Measurements from ENCODE around the gene TM9SF4.
A peak's percentile ranks its signal among the peaks of the same experiment; 100 is the strongest.
"Not testable (repeated sequence)": the region's sequence is repeated elsewhere in the genome, so short reads cannot be mapped to it uniquely, and the experiment has no call there.

Gene TM9SF4

GRCh38 chr20:32188376-32189122 is 79.0 kb downstream of the TM9SF4 start:
- Histone ChIP-seq H3K9me3 (ENCODE audit: low read depth, low read length) (no peaks in the 10 kb centered on the region), H3K27ac (no peak overlapping the region), H3K4me3 (no peak overlapping the region), H3K9ac (ENCODE audit: insufficient read length) (no peak overlapping the region), H3K36me3 (ENCODE audit: insufficient read depth, low read length) (no peaks in the 10 kb centered on the region)
- DNase-seq (ENCODE audit: low read depth, low spot score) = no peak
- TF ChIP-seq EZH2 (IDR thresholded peaks at IDR 0.05) = no peak
- TF ChIP-seq FOXP2 (optimal IDR thresholded peaks at IDR 0.05; ENCODE audit: control extremely low read depth, extremely low read length, insufficient read depth) = no peak
- no peak for TF ChIP-seq POLR2AphosphoS5 (IDR thresholded peaks at IDR 0.05; ENCODE audit: borderline replicate concordance, low read depth, low read length)

GRCh38 chr20:32189123-32189410 is 79.6 kb downstream of the TM9SF4 start:
- H3K36me3 ChIP-seq (ENCODE audit: insufficient read depth, low read length) = no peaks in the 10 kb centered on the region
- no peak for DNase-seq (ENCODE audit: low read depth, low spot score)
- H3K9ac ChIP-seq (ENCODE audit: insufficient read length) = no peak overlapping the region
- no peak overlapping the region for H3K4me3 ChIP-seq
- TF ChIP-seq FOXP2 (optimal IDR thresholded peaks at IDR 0.05; ENCODE audit: control extremely low read depth, extremely low read length, insufficient read depth) = no peak
- TF ChIP-seq POLR2AphosphoS5 (IDR thresholded peaks at IDR 0.05; ENCODE audit: borderline replicate concordance, low read depth, low read length) = no peak
- no peak for TF ChIP-seq EZH2 (IDR thresholded peaks at IDR 0.05)
- no peaks in the 10 kb centered on the region for H3K9me3 ChIP-seq (ENCODE audit: low read depth, low read length)
- no peak overlapping the region for H3K27ac ChIP-seq

GRCh38 chr20:32189691-32190615 is 80.4 kb downstream of the TM9SF4 start:
- Histone ChIP-seq H3K9me3 (ENCODE audit: low read depth, low read length) (no peaks in the 10 kb centered on the region), H3K9ac (ENCODE audit: insufficient read length) (peak overlapping the region; percentile 55), H3K36me3 (ENCODE audit: insufficient read depth, low read length) (no peaks in the 10 kb centered on the region; the same call in 1 of the 2 replicates), H3K4me3 (peak overlapping the region; percentile 58), H3K27ac (no peak overlapping the region)
- no peak for DNase-seq (ENCODE audit: low read depth, low spot score)
- TF ChIP-seq POLR2AphosphoS5 (IDR thresholded peaks at IDR 0.05; ENCODE audit: borderline replicate concordance, low read depth, low read length) = peak; percentile 27; the same call in 1 of the 2 replicates
- TF ChIP-seq EZH2 (IDR thresholded peaks at IDR 0.05) = no peak

- H3K9ac ChIP-seq (ENCODE audit: insufficient read length) = no peak overlapping the region
- H3K27ac ChIP-seq = no peak overlapping the region
- peaks cover 7% of the 10 kb centered on the region; the same call in 1 of the 2 replicates for H3K36me3 ChIP-seq (ENCODE audit: insufficient read depth, low read length)
- DNase-seq (ENCODE audit: low read depth, low spot score) = no peak
- no peak for TF ChIP-seq FOXP2 (optimal IDR thresholded peaks at IDR 0.05; ENCODE audit: control extremely low read depth, extremely low read length, insufficient read depth)
- TF ChIP-seq POLR2AphosphoS5 (IDR thresholded peaks at IDR 0.05; ENCODE audit: borderline replicate concordance, low read depth, low read length) = no peak; the same call in 1 of the 2 replicates
- TF ChIP-seq EZH2 (IDR thresholded peaks at IDR 0.05) = no peak
- H3K9me3 ChIP-seq (ENCODE audit: low read depth, low read length) = no peaks in the 10 kb centered on the region
- H3K4me3 ChIP-seq = peak overlapping the region; percentile 58; the same call in 1 of the 2 replicates
Observed at GRCh38 chr20:32190616-32191415, 81.3 kb downstream of the TM9SF4 start.

GRCh38 chr20:32191422-32191821 is 81.9 kb downstream of the TM9SF4 start:
- no peak overlapping the region for H3K4me3 ChIP-seq
- H3K36me3 ChIP-seq (ENCODE audit: insufficient read depth, low read length) = peaks cover 14% of the 10 kb centered on the region; the same call in 1 of the 2 replicates
- no peaks in the 10 kb centered on the region for H3K9me3 ChIP-seq (ENCODE audit: low read depth, low read length)
- DNase-seq (ENCODE audit: low read depth, low spot score) = no peak
- no peak overlapping the region for H3K9ac ChIP-seq (ENCODE audit: insufficient read length)
- TF ChIP-seq FOXP2 (optimal IDR thresholded peaks at IDR 0.05; ENCODE audit: control extremely low read depth, extremely low read length, insufficient read depth) = no peak
- no peak for TF ChIP-seq POLR2AphosphoS5 (IDR thresholded peaks at IDR 0.05; ENCODE audit: borderline replicate concordance, low read depth, low read length)
- TF ChIP-seq EZH2 (IDR thresholded peaks at IDR 0.05) = no peak
- H3K27ac ChIP-seq = no peak overlapping the region

- Histone ChIP-seq H3K4me3 (no peak overlapping the region), H3K9ac (ENCODE audit: insufficient read length) (no peak overlapping the region), H3K9me3 (ENCODE audit: low read depth, low read length) (no peaks in the 10 kb centered on the region), H3K27ac (no peak overlapping the region), H3K36me3 (ENCODE audit: insufficient read depth, low read length) (peaks cover 18% of the 10 kb centered on the region; the same call in 1 of the 2 replicates)
- no peak for TF ChIP-seq FOXP2 (optimal IDR thresholded peaks at IDR 0.05; ENCODE audit: control extremely low read depth, extremely low read length, insufficient read depth)
- DNase-seq (ENCODE audit: low read depth, low spot score) = no peak
Observed at GRCh38 chr20:32191873-32192272, 82.4 kb downstream of the TM9SF4 start.

- Histone ChIP-seq H3K4me3 (no peak overlapping the region), H3K9me3 (ENCODE audit: low read depth, low read length) (no peaks in the 10 kb centered on the region), H3K27ac (peak overlapping the region; percentile 49; the same call in 1 of the 2 replicates), H3K9ac (ENCODE audit: insufficient read length) (no peak overlapping the region), H3K36me3 (ENCODE audit: insufficient read depth, low read length) (peaks cover 26% of the 10 kb centered on the region)
- TF ChIP-seq FOXP2 (optimal IDR thresholded peaks at IDR 0.05; ENCODE audit: control extremely low read depth, extremely low read length, insufficient read depth) (no peak), EZH2 (IDR thresholded peaks at IDR 0.05) (no peak), POLR2AphosphoS5 (IDR thresholded peaks at IDR 0.05; ENCODE audit: borderline replicate concordance, low read depth, low read length) (no peak)
- no peak for DNase-seq (ENCODE audit: low read depth, low spot score)
Observed at GRCh38 chr20:32192698-32193097, 83.2 kb downstream of the TM9SF4 start.

- H3K9me3 ChIP-seq (ENCODE audit: low read depth, low read length); H3K27ac ChIP-seq; H3K9ac ChIP-seq (ENCODE audit: insufficient read length); DNase-seq (ENCODE audit: low read depth, low spot score); H3K4me3 ChIP-seq: not testable (repeated sequence)
- 0 out of 2 replicates have a peak, but pooled peaks have one; percentile 19 for TF ChIP-seq POLR2AphosphoS5 (IDR thresholded peaks at IDR 0.05; ENCODE audit: borderline replicate concordance, low read depth, low read length)
- peaks cover 30% of the 10 kb centered on the region for H3K36me3 ChIP-seq (ENCODE audit: insufficient read depth, low read length)
Observed at GRCh38 chr20:32193336-32193735, 83.8 kb downstream of the TM9SF4 start.
